ENCODE data around the gene COBL.

COBL gene

DNA sequence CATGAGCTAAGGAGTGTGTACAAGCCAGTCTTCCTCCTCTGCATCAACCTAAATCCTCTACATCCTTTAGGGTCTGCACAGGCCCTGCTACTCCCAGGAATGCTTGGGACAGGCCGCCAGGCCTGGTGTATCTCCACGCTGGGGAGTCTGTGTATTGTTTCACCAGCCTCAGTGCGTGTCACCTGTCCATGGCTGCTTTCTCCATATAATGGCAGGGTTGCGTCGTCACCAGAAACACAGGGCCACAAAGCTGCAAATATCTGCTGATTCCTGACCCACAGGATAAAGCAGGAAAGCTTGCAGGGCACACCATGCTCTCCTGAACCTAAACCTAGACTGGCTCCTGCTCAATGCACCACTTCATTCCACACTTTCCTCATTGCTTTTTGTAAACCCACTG lies 45.6 kb downstream of the COBL start:
- DNase-seq (ENCODE audit: extremely low read depth, insufficient read length) = no peak
- Histone ChIP-seq H3K4me3 (replicated peaks; ENCODE audit: low read depth, low read length) (no peak overlapping the region), H3K36me3 (ENCODE audit: control insufficient read depth, insufficient read depth, low read length) (no peaks in the 10 kb centered on the region), H3K27me3 (replicated peaks; ENCODE audit: control insufficient read depth, insufficient read depth, low read length) (no peaks in the 10 kb centered on the region; the same call in 1 of the 2 replicates)
- TF ChIP-seq, protein P1, sequence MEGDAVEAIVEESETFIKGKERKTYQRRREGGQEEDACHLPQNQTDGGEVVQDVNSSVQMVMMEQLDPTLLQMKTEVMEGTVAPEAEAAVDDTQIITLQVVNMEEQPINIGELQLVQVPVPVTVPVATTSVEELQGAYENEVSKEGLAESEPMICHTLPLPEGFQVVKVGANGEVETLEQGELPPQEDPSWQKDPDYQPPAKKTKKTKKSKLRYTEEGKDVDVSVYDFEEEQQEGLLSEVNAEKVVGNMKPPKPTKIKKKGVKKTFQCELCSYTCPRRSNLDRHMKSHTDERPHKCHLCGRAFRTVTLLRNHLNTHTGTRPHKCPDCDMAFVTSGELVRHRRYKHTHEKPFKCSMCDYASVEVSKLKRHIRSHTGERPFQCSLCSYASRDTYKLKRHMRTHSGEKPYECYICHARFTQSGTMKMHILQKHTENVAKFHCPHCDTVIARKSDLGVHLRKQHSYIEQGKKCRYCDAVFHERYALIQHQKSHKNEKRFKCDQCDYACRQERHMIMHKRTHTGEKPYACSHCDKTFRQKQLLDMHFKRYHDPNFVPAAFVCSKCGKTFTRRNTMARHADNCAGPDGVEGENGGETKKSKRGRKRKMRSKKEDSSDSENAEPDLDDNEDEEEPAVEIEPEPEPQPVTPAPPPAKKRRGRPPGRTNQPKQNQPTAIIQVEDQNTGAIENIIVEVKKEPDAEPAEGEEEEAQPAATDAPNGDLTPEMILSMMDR (IDR thresholded peaks at IDR 0.05; ENCODE audit: insufficient read depth, low read length, poor library complexity, severe bottlenecking) = no peak

DNA sequence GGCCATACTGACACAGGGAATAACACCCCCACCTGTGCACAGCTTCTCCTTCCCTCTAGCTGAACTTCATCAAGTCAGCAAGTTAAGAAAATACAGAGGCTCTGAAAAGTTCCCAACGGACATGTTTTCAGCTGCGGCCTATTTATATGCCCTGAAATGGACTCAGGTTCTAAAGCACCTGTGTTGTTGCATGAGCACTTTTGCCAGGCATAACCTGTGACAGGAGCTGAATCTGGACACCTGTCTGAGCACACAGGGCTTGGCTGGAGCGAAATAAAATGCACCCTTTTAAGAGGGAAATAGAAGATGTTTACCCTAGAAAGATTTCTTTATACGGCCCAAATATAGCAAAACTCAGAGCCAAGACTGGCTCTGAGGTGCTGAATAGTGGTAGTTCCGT lies 46.7 kb downstream of the COBL start:
- Histone ChIP-seq H3K4me3 (replicated peaks; ENCODE audit: low read depth, low read length) (no peak overlapping the region), H3K27me3 (replicated peaks; ENCODE audit: control insufficient read depth, insufficient read depth, low read length) (no peaks in the 10 kb centered on the region; the same call in 1 of the 2 replicates), H3K36me3 (ENCODE audit: control insufficient read depth, insufficient read depth, low read length) (no peaks in the 10 kb centered on the region)
- no peak for DNase-seq (ENCODE audit: extremely low read depth, insufficient read length)
- TF ChIP-seq, protein P1 (IDR thresholded peaks at IDR 0.05; ENCODE audit: insufficient read depth, low read length, poor library complexity, severe bottlenecking) = no peak

DNA sequence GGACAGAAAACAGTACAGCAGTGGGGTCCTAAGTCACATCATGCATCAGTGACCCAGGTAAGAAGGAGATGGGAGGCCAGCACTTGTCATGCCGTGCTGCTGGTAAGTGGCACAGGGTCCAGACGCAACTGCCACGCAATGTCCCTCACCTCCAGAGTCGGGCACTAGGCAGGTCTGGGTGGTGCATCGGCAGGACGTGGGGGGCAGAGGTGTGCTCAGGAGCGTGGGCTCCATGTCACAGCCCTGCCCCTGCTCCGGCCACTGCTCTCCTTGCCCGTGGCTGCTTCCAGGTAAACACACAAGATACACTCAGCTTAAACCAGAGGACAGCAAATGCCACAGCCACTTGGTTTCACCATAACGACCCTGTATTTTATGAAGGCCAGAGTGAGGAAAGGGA lies 47.3 kb downstream of the COBL start:
- H3K4me3 ChIP-seq (replicated peaks; ENCODE audit: low read depth, low read length) = no peak overlapping the region
- TF ChIP-seq, protein P1 (IDR thresholded peaks at IDR 0.05; ENCODE audit: insufficient read depth, low read length, poor library complexity, severe bottlenecking) = no peak
- H3K27me3 ChIP-seq (replicated peaks; ENCODE audit: control insufficient read depth, insufficient read depth, low read length) = no peaks in the 10 kb centered on the region; the same call in 1 of the 2 replicates
- no peaks in the 10 kb centered on the region for H3K36me3 ChIP-seq (ENCODE audit: control insufficient read depth, insufficient read depth, low read length)
- no peak for DNase-seq (ENCODE audit: extremely low read depth, insufficient read length)

DNA sequence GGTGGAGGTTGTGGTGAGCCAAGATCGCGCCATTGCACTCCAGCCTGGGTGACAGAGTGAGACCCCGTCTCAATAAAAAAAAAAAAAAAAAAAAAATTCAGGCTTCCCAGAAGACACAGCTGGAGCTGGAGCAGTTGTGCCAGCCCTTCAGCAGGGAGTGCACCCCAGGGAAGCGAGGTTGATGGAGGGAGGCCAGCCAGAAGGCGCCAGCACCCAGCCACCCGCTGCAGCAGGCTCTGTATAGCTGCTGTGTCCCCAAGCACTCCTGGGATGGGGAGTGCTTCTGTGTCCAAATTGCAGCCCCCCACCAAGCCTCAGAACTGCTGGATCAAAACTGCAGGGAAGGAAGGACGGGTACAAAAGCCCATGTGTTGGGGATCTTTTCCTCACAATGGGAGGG lies 47.8 kb downstream of the COBL start:
- H3K27me3 ChIP-seq (replicated peaks; ENCODE audit: control insufficient read depth, insufficient read depth, low read length) = no peaks in the 10 kb centered on the region; the same call in 1 of the 2 replicates
- TF ChIP-seq, protein P1 (IDR thresholded peaks at IDR 0.05; ENCODE audit: insufficient read depth, low read length, poor library complexity, severe bottlenecking) = no peak
- no peak overlapping the region for H3K4me3 ChIP-seq (replicated peaks; ENCODE audit: low read depth, low read length)
- H3K36me3 ChIP-seq (ENCODE audit: control insufficient read depth, insufficient read depth, low read length) = no peaks in the 10 kb centered on the region
- DNase-seq (ENCODE audit: extremely low read depth, insufficient read length) = no peak

DNA sequence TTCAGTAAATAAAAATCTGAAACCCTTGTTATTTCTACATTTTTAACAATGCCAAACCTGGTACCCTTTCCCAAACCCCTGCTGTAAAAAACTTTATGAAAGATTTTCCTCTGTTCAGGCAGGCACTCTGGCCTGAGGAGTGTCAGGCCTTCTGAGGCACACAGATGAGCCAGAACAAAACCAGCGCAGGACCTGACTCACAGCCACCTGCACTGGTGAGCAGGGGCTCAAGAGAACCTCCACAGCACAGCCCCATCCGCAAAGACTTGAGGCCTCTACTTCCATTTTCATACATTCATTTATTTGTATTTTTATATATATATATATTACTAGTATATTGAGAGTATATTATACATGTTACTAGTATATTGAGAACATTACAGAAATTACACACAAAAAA lies 49.4 kb downstream of the COBL start:
- H3K27me3 ChIP-seq (replicated peaks; ENCODE audit: control insufficient read depth, insufficient read depth, low read length) = no peaks in the 10 kb centered on the region; the same call in 1 of the 2 replicates
- TF ChIP-seq, protein P1 (IDR thresholded peaks at IDR 0.05; ENCODE audit: insufficient read depth, low read length, poor library complexity, severe bottlenecking) = no peak
- DNase-seq (ENCODE audit: extremely low read depth, insufficient read length) = no peak
- H3K36me3 ChIP-seq (ENCODE audit: control insufficient read depth, insufficient read depth, low read length) = no peaks in the 10 kb centered on the region
- no peak overlapping the region for H3K4me3 ChIP-seq (replicated peaks; ENCODE audit: low read depth, low read length)

Data from GM06990 (cell line).